GM12801 (cell line): ENCODE results near the gene FAR2.

Experiments used
- CTCF ChIP-seq: IDR thresholded peaks from one replicate; pipeline ENCODE4 v1.5.1; 2011; ENCODE audit warnings: control low read depth; ENCODE audit not compliant: insufficient read length; ENCODE audit errors: extremely low read depth

FAR2 gene

GRCh38 chr12:29374913-29375312, 225.8 kb downstream of the FAR2 start:
- no peak for TF ChIP-seq CTCF

- TF ChIP-seq CTCF, result no peak
Observed at GRCh38 chr12:29376118-29376517, 227.0 kb downstream of the FAR2 start.

GRCh38 chr12:29380536-29381523, 231.8 kb downstream of the FAR2 start, which contains the start of gene ERGIC2:
Gene ERGIC2, minus strand, starts transcription at chr12:29381172. Its CDS starts 9,539 bp downstream, at chr12:29371633.
- no peak for TF ChIP-seq CTCF

GRCh38 chr12:29382251-29382650, 233.2 kb downstream of the FAR2 start:
- no peak for TF ChIP-seq CTCF
